ENCODE data around the gene FGA. TPM values are rescaled to one million over a fixed set of nuclear protein-coding genes. Genes with fewer than 3 reads are reported as not detected.
"Not testable (repeated sequence)": the region's sequence is repeated elsewhere in the genome, so short reads cannot be mapped to it uniquely, and the experiment has no call there.

The FGA gene
- total and polyA plus RNA-seq, 9 donors = 0.49 to 9.4 (median 2.3) TPM; not detected in 5

- not testable (repeated sequence) for DNase-seq; H3K27me3 ChIP-seq (ENCODE audit: control insufficient read depth, insufficient read depth, low read length); H3K27ac ChIP-seq (ENCODE audit: low read length); H3K4me1 ChIP-seq (ENCODE audit: control insufficient read depth, insufficient read depth, low read length); H3K4me3 ChIP-seq (ENCODE audit: low read length); H3K36me3 ChIP-seq (ENCODE audit: control insufficient read depth, insufficient read depth, low read length); H3K9me3 ChIP-seq (replicated peaks; ENCODE audit: control insufficient read depth, low read depth, low read length)
- WGBS (ENCODE audit: insufficient coverage) = 100% methylated on average over 1 of the region's 3 CpGs
Observed at GRCh38 chr4:154594343-154594742, 3.8 kb upstream of the FGA start.

GRCh38 chr4:154593868-154594267, 3.3 kb upstream of the FGA start:
- WGBS (ENCODE audit: insufficient coverage) = no CpG with 5 or more reads among the region's 2 CpGs
- H3K27me3 ChIP-seq (ENCODE audit: control insufficient read depth, insufficient read depth, low read length) = no peaks in the 10 kb centered on the region
- no peaks in the 10 kb centered on the region for H3K4me1 ChIP-seq (ENCODE audit: control insufficient read depth, insufficient read depth, low read length)
- no peak overlapping the region for H3K4me3 ChIP-seq (ENCODE audit: low read length)
- no peak overlapping the region for H3K27ac ChIP-seq (ENCODE audit: low read length)
- no peaks in the 10 kb centered on the region for H3K36me3 ChIP-seq (ENCODE audit: control insufficient read depth, insufficient read depth, low read length)
- no peaks in the 10 kb centered on the region for H3K9me3 ChIP-seq (replicated peaks; ENCODE audit: control insufficient read depth, low read depth, low read length)
- no peak for DNase-seq

GRCh38 chr4:154591890-154592289, 1.3 kb upstream of the FGA start:
- Histone ChIP-seq H3K27ac (ENCODE audit: low read length) (no peak overlapping the region), H3K27me3 (ENCODE audit: control insufficient read depth, insufficient read depth, low read length) (no peaks in the 10 kb centered on the region), H3K36me3 (ENCODE audit: control insufficient read depth, insufficient read depth, low read length) (no peaks in the 10 kb centered on the region), H3K4me1 (ENCODE audit: control insufficient read depth, insufficient read depth, low read length) (no peaks in the 10 kb centered on the region), H3K9me3 (replicated peaks; ENCODE audit: control insufficient read depth, low read depth, low read length) (no peaks in the 10 kb centered on the region), H3K4me3 (ENCODE audit: low read length) (no peak overlapping the region)
- DNase-seq = no peak
- 100% methylated on average over 1 of the region's 3 CpGs for WGBS (ENCODE audit: insufficient coverage)

- no peak overlapping the region for H3K27ac ChIP-seq (ENCODE audit: low read length)
- H3K27me3 ChIP-seq (ENCODE audit: control insufficient read depth, insufficient read depth, low read length) = no peaks in the 10 kb centered on the region
- WGBS (ENCODE audit: insufficient coverage) = 83% methylated on average over 2 of the region's 7 CpGs
- no peaks in the 10 kb centered on the region for H3K9me3 ChIP-seq (replicated peaks; ENCODE audit: control insufficient read depth, low read depth, low read length)
- DNase-seq = no peak
- H3K4me3 ChIP-seq (ENCODE audit: low read length) = no peak overlapping the region
- no peaks in the 10 kb centered on the region for H3K4me1 ChIP-seq (ENCODE audit: control insufficient read depth, insufficient read depth, low read length)
- no peaks in the 10 kb centered on the region for H3K36me3 ChIP-seq (ENCODE audit: control insufficient read depth, insufficient read depth, low read length)
Observed at GRCh38 chr4:154589296-154590197, 995 bp downstream of the FGA start.

GRCh38 chr4:154588198-154588597, 2.3 kb downstream of the FGA start:
- no peaks in the 10 kb centered on the region for H3K36me3 ChIP-seq (ENCODE audit: control insufficient read depth, insufficient read depth, low read length)
- H3K9me3 ChIP-seq (replicated peaks; ENCODE audit: control insufficient read depth, low read depth, low read length) = no peaks in the 10 kb centered on the region
- no peaks in the 10 kb centered on the region for H3K27me3 ChIP-seq (ENCODE audit: control insufficient read depth, insufficient read depth, low read length)
- no peaks in the 10 kb centered on the region for H3K4me1 ChIP-seq (ENCODE audit: control insufficient read depth, insufficient read depth, low read length)
- no peak overlapping the region for H3K27ac ChIP-seq (ENCODE audit: low read length)
- no CpG with 5 or more reads among the region's 2 CpGs for WGBS (ENCODE audit: insufficient coverage)
- DNase-seq = no peak
- H3K4me3 ChIP-seq (ENCODE audit: low read length) = no peak overlapping the region

- Histone ChIP-seq H3K4me3 (ENCODE audit: low read length) (no peak overlapping the region), H3K36me3 (ENCODE audit: control insufficient read depth, insufficient read depth, low read length) (no peaks in the 10 kb centered on the region), H3K9me3 (replicated peaks; ENCODE audit: control insufficient read depth, low read depth, low read length) (no peaks in the 10 kb centered on the region), H3K27me3 (ENCODE audit: control insufficient read depth, insufficient read depth, low read length) (no peaks in the 10 kb centered on the region), H3K27ac (ENCODE audit: low read length) (no peak overlapping the region), H3K4me1 (ENCODE audit: control insufficient read depth, insufficient read depth, low read length) (no peaks in the 10 kb centered on the region)
- DNase-seq = no peak
- 93% methylated on average over 5 of the region's 13 CpGs for WGBS (ENCODE audit: insufficient coverage)
Observed at GRCh38 chr4:154586296-154587033, 4.1 kb downstream of the FGA start.

GRCh38 chr4:154585369-154586018, 5.0 kb downstream of the FGA start:
- Histone ChIP-seq H3K4me1 (ENCODE audit: control insufficient read depth, insufficient read depth, low read length) (no peaks in the 10 kb centered on the region), H3K9me3 (replicated peaks; ENCODE audit: control insufficient read depth, low read depth, low read length) (no peaks in the 10 kb centered on the region), H3K27me3 (ENCODE audit: control insufficient read depth, insufficient read depth, low read length) (no peaks in the 10 kb centered on the region), H3K27ac (ENCODE audit: low read length) (no peak overlapping the region), H3K36me3 (ENCODE audit: control insufficient read depth, insufficient read depth, low read length) (no peaks in the 10 kb centered on the region), H3K4me3 (ENCODE audit: low read length) (no peak overlapping the region)
- no peak for DNase-seq
- 94% methylated on average over 6 of the region's 10 CpGs for WGBS (ENCODE audit: insufficient coverage)

- Histone ChIP-seq H3K27me3 (ENCODE audit: control insufficient read depth, insufficient read depth, low read length) (no peaks in the 10 kb centered on the region), H3K9me3 (replicated peaks; ENCODE audit: control insufficient read depth, low read depth, low read length) (no peaks in the 10 kb centered on the region), H3K4me1 (ENCODE audit: control insufficient read depth, insufficient read depth, low read length) (no peaks in the 10 kb centered on the region), H3K4me3 (ENCODE audit: low read length) (no peak overlapping the region), H3K27ac (ENCODE audit: low read length) (no peak overlapping the region), H3K36me3 (ENCODE audit: control insufficient read depth, insufficient read depth, low read length) (no peaks in the 10 kb centered on the region)
- no peak for DNase-seq
- WGBS (ENCODE audit: insufficient coverage) = no CpG with 5 or more reads among the region's 5 CpGs
Observed at GRCh38 chr4:154584259-154584658, 6.3 kb downstream of the FGA start.

- no peaks in the 10 kb centered on the region for H3K36me3 ChIP-seq (ENCODE audit: control insufficient read depth, insufficient read depth, low read length)
- H3K4me1 ChIP-seq (ENCODE audit: control insufficient read depth, insufficient read depth, low read length) = no peaks in the 10 kb centered on the region
- no peak overlapping the region for H3K27ac ChIP-seq (ENCODE audit: low read length)
- no peaks in the 10 kb centered on the region for H3K27me3 ChIP-seq (ENCODE audit: control insufficient read depth, insufficient read depth, low read length)
- H3K9me3 ChIP-seq (replicated peaks; ENCODE audit: control insufficient read depth, low read depth, low read length) = no peaks in the 10 kb centered on the region
- no peak for DNase-seq
- H3K4me3 ChIP-seq (ENCODE audit: low read length) = no peak overlapping the region
Observed at GRCh38 chr4:154583677-154584076, 6.9 kb downstream of the FGA start.

GRCh38 chr4:154583230-154583629, 7.3 kb downstream of the FGA start:
- Histone ChIP-seq H3K36me3 (ENCODE audit: control insufficient read depth, insufficient read depth, low read length) (no peaks in the 10 kb centered on the region), H3K9me3 (replicated peaks; ENCODE audit: control insufficient read depth, low read depth, low read length) (no peaks in the 10 kb centered on the region), H3K27me3 (ENCODE audit: control insufficient read depth, insufficient read depth, low read length) (no peaks in the 10 kb centered on the region), H3K4me3 (ENCODE audit: low read length) (no peak overlapping the region), H3K27ac (ENCODE audit: low read length) (no peak overlapping the region), H3K4me1 (ENCODE audit: control insufficient read depth, insufficient read depth, low read length) (no peaks in the 10 kb centered on the region)
- no CpG with 5 or more reads among the region's 3 CpGs for WGBS (ENCODE audit: insufficient coverage)
- DNase-seq = no peak
